Mucosa of stomach (tissue), 1 donor: Measurements from ENCODE around the gene COL11A1.

Experiments
- H3K27me3 ChIP-seq: one replicate; pipeline ENCODE4 v1.7.0; 2013; ENCODE audit warnings: mild to moderate bottlenecking, low read length; ENCODE audit not compliant: control insufficient read depth, insufficient read depth
- H3K36me3 ChIP-seq: one replicate; pipeline ENCODE4 v1.7.0; 2013; ENCODE audit warnings: low read length; ENCODE audit not compliant: control insufficient read depth, insufficient read depth
- H3K4me1 ChIP-seq: one replicate; pipeline ENCODE4 v1.7.0; 2013; ENCODE audit warnings: mild to moderate bottlenecking, low read length; ENCODE audit not compliant: control insufficient read depth, insufficient read depth
- H3K4me3 ChIP-seq: one replicate; pipeline ENCODE4 v1.7.0; 2013; ENCODE audit warnings: low read length
- H3K9ac ChIP-seq: one replicate; pipeline ENCODE4 v1.7.0; 2013; ENCODE audit warnings: mild to moderate bottlenecking, low read length, moderate library complexity
- H3K9me3 ChIP-seq: one replicate; pipeline ENCODE4 v1.7.0; 2013; ENCODE audit warnings: mild to moderate bottlenecking, low read length, moderate library complexity; ENCODE audit not compliant: control insufficient read depth
- donor health status: Pancreatic carcinoma.

Gene COL11A1

GRCh38 chr1:102891868-102892625, 216.3 kb downstream of the COL11A1 start:
- H3K9ac ChIP-seq: no peak overlapping the region
- H3K27me3 ChIP-seq: no peaks in the 10 kb centered on the region
- no peak overlapping the region for H3K4me3 ChIP-seq
- H3K36me3 ChIP-seq: no peaks in the 10 kb centered on the region
- no peaks in the 10 kb centered on the region for H3K9me3 ChIP-seq
- H3K4me1 ChIP-seq: no peaks in the 10 kb centered on the region

GRCh38 chr1:102886638-102887037, 221.7 kb downstream of the COL11A1 start:
- H3K9ac ChIP-seq: no peak overlapping the region
- no peaks in the 10 kb centered on the region for H3K9me3 ChIP-seq
- H3K4me1 ChIP-seq: no peaks in the 10 kb centered on the region
- no peaks in the 10 kb centered on the region for H3K36me3 ChIP-seq
- no peak overlapping the region for H3K4me3 ChIP-seq
- no peaks in the 10 kb centered on the region for H3K27me3 ChIP-seq

GRCh38 chr1:102884238-102884637, 224.1 kb downstream of the COL11A1 start:
- H3K9me3 ChIP-seq: no peaks in the 10 kb centered on the region
- no peak overlapping the region for H3K9ac ChIP-seq
- H3K36me3 ChIP-seq: no peaks in the 10 kb centered on the region
- no peaks in the 10 kb centered on the region for H3K4me1 ChIP-seq
- no peaks in the 10 kb centered on the region for H3K27me3 ChIP-seq
- H3K4me3 ChIP-seq: no peak overlapping the region

- Histone ChIP-seq H3K9me3 (no peaks in the 10 kb centered on the region), H3K4me1 (no peaks in the 10 kb centered on the region), H3K4me3 (no peak overlapping the region), H3K36me3 (no peaks in the 10 kb centered on the region), H3K27me3 (no peaks in the 10 kb centered on the region), H3K9ac (no peak overlapping the region)
Measured at GRCh38 chr1:102879439-102879993, 228.8 kb downstream of the COL11A1 start.

- Histone ChIP-seq H3K4me3 (no peak overlapping the region), H3K9ac (no peak overlapping the region), H3K9me3 (no peaks in the 10 kb centered on the region), H3K4me1 (no peaks in the 10 kb centered on the region), H3K36me3 (no peaks in the 10 kb centered on the region), H3K27me3 (no peaks in the 10 kb centered on the region)
Measured at GRCh38 chr1:102875756-102876155, 232.6 kb downstream of the COL11A1 start.

- Histone ChIP-seq H3K9me3 (no peaks in the 10 kb centered on the region), H3K36me3 (no peaks in the 10 kb centered on the region), H3K9ac (no peak overlapping the region), H3K4me1 (no peaks in the 10 kb centered on the region), H3K4me3 (no peak overlapping the region), H3K27me3 (no peaks in the 10 kb centered on the region)
Measured at GRCh38 chr1:102872526-102872925, 235.8 kb downstream of the COL11A1 start.

- no peaks in the 10 kb centered on the region for H3K4me1 ChIP-seq
- no peak overlapping the region for H3K4me3 ChIP-seq
- H3K36me3 ChIP-seq: no peaks in the 10 kb centered on the region
- H3K27me3 ChIP-seq: no peaks in the 10 kb centered on the region
- no peaks in the 10 kb centered on the region for H3K9me3 ChIP-seq
- H3K9ac ChIP-seq: no peak overlapping the region
Measured at GRCh38 chr1:102872097-102872496, 236.2 kb downstream of the COL11A1 start.

GRCh38 chr1:102863704-102864103, 244.6 kb downstream of the COL11A1 start:
- Histone ChIP-seq H3K4me3 (no peak overlapping the region), H3K27me3 (no peaks in the 10 kb centered on the region), H3K9me3 (no peaks in the 10 kb centered on the region), H3K4me1 (no peaks in the 10 kb centered on the region), H3K9ac (no peak overlapping the region), H3K36me3 (no peaks in the 10 kb centered on the region)

- Histone ChIP-seq H3K27me3 (no peaks in the 10 kb centered on the region), H3K9me3 (no peaks in the 10 kb centered on the region)
Measured at GRCh38 chr1:102861247-102861646, 247.1 kb downstream of the COL11A1 start.

GRCh38 chr1:102858695-102859094, 249.6 kb downstream of the COL11A1 start:
- no peak overlapping the region for H3K4me3 ChIP-seq
- H3K27me3 ChIP-seq: no peaks in the 10 kb centered on the region
- H3K36me3 ChIP-seq: no peaks in the 10 kb centered on the region
- no peaks in the 10 kb centered on the region for H3K4me1 ChIP-seq
- no peaks in the 10 kb centered on the region for H3K9me3 ChIP-seq
- H3K9ac ChIP-seq: no peak overlapping the region

More at GRCh38 chr1:102861247-102861646, 247.1 kb downstream of the COL11A1 start:
- Histone ChIP-seq H3K9ac (no peak overlapping the region), H3K4me1 (no peaks in the 10 kb centered on the region), H3K36me3 (no peaks in the 10 kb centered on the region), H3K4me3 (no peak overlapping the region)

GRCh38 chr1:102857251-102857650, 251.1 kb downstream of the COL11A1 start:
- no peak overlapping the region for H3K4me3 ChIP-seq
- H3K36me3 ChIP-seq: no peaks in the 10 kb centered on the region

GRCh38 chr1:102853701-102854187, 254.6 kb downstream of the COL11A1 start:
- H3K4me1 ChIP-seq: no peaks in the 10 kb centered on the region
- no peak overlapping the region for H3K9ac ChIP-seq
- no peak overlapping the region for H3K4me3 ChIP-seq

More at GRCh38 chr1:102857251-102857650, 251.1 kb downstream of the COL11A1 start:
- Histone ChIP-seq H3K9me3 (no peaks in the 10 kb centered on the region), H3K9ac (no peak overlapping the region), H3K4me1 (no peaks in the 10 kb centered on the region), H3K27me3 (no peaks in the 10 kb centered on the region)

More at GRCh38 chr1:102853701-102854187, 254.6 kb downstream of the COL11A1 start:
- Histone ChIP-seq H3K36me3 (no peaks in the 10 kb centered on the region), H3K27me3 (no peaks in the 10 kb centered on the region), H3K9me3 (no peaks in the 10 kb centered on the region)
